GM19395 (cell line): ENCODE results near the gene COL18A1.
"Not testable (repeated sequence)": the region's sequence is repeated elsewhere in the genome, so short reads cannot be mapped to it uniquely, and the experiment has no call there.

Source experiments
- ATAC-seq: cut with Tn5 transposase; IDR thresholded peaks from one replicate; pipeline ENCODE4 v1.9.1; 2021; ENCODE audit warnings: mild to moderate bottlenecking, moderate library complexity; ENCODE audit not compliant: unreplicated experiment

The COL18A1 gene

DNA sequence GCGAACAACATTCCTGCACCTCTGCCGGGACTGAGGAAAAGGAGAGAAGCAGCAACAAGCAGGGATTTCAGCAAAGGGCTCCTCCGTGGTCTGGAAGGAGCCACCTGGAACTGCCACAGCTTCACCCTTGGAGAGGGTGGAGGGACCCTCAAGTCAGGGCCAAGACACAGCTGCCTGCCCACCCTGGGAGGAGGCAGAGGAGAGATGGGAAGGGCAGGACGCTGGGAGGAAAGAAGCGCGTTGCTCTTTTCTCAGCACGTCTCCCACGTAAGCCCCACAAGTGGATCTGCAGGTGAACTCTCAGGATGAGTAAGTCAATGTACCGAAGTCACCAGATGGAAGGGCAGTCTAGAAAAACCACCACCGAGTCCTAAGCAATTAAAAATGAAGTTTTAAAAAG, 97.6 kb downstream of the COL18A1 start:
- no peak for ATAC-seq

DNA sequence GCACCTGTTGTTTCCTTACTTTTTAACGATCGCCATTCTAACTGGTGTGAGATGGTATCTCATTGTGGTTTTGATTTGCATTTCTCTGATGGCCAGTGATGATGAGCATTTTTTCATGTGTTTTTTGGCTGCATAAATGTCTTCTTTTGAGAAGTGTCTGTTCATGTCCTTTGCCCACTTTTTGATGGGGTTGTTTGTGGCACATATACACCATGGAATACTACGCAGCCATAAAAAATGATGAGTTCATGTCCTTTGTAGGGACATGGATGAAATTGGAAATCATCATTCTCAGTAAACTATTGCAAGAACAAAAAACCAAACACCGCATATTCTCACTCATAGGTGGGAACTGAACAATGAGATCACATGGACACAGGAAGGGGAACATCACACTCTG, 98.3 kb downstream of the COL18A1 start:
- ATAC-seq = not testable (repeated sequence)

DNA sequence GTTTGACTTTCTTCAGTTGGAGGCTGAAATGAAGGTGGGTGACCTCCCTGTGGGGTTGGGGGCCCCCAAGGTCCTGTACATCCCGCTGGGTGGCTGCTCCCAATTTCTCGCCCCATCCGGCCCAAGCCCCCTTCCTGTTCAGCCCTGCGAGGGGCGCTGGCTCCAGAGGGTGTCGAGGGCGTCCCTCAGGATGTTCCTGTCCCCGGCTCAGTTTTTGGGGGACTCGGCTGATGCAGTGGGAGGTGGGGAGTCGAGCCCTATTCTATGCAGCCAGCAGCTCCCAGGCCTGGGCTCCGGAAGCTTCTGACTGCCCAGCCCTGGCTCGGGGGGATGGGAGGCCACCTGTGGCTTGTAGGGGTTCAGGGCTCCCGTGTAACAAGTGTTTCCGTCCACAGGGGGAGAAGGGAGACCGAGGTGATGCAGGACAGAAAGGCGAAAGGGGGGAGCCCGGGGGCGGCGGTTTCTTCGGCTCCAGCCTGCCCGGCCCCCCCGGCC, 99.1 kb downstream of the COL18A1 start:
- no peak for ATAC-seq

DNA sequence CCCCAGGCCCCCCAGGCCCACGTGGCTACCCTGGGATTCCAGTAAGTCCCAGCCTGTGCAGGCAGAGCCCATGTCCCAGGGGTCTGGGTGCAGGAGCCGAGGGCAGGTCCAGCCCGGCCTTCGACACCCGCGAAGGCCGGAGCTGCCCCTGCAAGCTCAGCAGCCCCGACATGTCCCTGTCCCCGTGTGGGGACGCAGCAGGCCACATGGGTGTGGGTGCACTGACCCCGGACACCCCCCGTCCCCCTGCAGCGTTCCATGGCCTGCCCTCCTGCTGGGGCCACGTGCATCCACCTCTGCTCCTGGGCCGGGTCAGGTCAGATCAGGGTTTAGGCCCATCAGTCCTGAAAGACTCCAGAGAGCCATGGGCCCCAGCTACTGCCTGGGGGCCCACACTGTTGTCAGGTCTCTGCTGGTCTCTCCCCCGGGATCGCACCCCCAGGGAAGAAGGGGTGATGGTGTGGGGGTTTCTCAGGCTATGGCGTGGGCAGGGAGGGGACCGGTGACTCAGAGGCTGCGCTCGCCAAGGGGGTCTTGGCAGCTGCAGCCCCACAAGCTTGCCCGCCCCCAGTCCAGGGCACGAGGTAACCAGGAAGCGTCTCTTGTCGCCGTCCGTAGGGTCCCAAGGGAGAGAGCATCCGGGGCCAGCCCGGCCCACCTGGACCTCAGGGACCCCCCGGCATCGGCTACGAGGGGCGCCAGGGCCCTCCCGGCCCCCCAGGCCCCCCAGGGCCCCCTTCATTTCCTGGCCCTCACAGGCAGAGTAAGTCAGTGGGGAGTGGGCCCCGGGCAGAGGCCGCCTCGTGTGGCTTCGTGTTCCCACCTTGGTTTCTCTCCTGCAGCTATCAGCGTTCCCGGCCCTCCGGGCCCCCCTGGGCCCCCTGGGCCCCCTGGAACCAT, 99.8 kb downstream of the COL18A1 start:
- ATAC-seq = no peak

GRCh38 chr21:45505416-45506021, 100.6 kb downstream of the COL18A1 start:
- no peak for ATAC-seq

DNA sequence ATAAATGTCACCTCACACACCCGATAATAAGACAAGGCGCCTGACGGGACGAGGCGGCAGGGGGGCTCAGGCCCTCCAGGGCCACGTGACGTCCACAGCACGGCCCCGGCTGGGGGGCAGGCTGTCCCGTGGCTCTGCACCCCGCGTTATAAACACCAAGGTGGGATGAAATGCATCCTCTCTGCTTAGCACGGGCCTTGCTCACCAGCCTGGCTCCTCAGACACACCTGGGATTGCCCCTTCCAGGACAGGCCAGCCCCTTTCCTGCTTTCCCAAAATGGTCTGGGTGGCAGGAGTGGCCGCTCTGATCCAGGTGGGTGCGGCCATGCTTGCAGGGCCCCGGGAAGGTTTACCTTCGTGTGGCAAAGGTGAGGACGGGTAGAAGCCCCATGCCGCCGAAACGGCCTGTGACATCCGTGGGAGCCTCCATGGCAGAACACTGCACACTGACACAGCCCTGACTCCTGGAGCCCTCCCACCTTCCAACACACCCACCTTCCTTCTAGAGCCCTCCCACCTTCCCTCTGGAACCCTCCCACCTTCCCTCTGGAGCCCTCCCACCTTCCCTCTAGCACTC, 101.4 kb downstream of the COL18A1 start:
- ATAC-seq = no peak

GRCh38 chr21:45506836-45507522, 102.0 kb downstream of the COL18A1 start:
- ATAC-seq = no peak

GRCh38 chr21:45507523-45507875, 102.5 kb downstream of the COL18A1 start:
- ATAC-seq = no peak

- ATAC-seq = no peak
Observed at GRCh38 chr21:45507888-45508508, 103.0 kb downstream of the COL18A1 start.

- no peak for ATAC-seq
Observed at GRCh38 chr21:45508607-45509565, 103.9 kb downstream of the COL18A1 start.

DNA sequence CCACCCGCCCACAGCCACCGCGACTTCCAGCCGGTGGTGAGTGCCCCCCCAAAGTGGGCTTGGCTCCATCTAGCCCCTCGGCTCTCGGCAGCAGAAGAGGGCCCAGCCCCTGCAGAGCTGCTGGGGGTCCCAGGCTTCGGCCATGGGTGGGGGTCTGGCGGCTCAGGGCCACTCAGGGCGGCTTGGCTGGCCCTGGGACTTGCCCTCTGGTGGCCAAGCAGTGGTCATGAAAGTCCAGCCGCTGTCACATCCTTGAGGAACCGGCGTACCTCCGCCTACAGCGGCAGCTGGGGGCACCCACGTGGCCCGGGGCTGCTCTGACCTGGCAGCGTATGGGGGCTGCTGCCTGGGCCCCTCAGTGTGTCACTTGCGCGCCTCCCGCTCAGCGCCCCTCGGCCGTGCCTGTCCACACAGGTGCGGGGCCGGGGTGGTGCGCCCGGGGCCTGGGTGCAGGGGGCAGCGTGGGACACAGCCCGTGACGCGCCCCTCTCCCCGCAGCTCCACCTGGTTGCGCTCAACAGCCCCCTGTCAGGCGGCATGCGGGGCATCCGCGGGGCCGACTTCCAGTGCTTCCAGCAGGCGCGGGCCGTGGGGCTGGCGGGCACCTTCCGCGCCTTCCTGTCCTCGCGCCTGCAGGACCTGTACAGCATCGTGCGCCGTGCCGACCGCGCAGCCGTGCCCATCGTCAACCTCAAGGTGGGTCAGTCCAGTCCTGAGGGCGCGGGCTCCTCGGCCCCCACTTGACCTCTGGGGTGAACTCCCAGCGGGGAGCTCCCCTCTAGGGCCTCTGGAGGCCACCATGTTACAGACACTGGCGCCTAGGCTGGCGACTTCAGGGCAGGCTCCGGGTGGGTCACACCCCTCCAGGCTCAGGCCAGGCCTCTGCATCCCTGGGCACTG, 104.9 kb downstream of the COL18A1 start:
- no peak for ATAC-seq

- ATAC-seq = no peak
Observed at GRCh38 chr21:45510466-45510955, 105.5 kb downstream of the COL18A1 start.

- no peak for ATAC-seq
Observed at GRCh38 chr21:45511007-45511406, 106.0 kb downstream of the COL18A1 start.

GRCh38 chr21:45511661-45512431, 106.9 kb downstream of the COL18A1 start:
- no peak for ATAC-seq

DNA sequence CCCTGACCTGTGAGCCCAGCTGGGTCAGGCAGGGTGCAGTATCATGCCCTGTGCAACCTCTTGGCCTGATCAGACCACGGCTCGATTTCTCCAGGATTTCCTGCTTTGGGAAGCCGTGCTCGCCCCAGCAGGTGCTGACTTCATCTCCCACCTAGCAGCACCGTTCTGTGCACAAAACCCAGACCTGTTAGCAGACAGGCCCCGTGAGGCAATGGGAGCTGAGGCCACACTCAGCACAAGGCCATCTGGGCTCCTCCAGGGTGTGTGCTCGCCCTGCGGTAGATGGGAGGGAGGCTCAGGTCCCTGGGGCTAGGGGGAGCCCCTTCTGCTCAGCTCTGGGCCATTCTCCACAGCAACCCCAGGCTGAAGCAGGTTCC, 107.6 kb downstream of the COL18A1 start:
- no peak for ATAC-seq

- no peak for ATAC-seq
Observed at GRCh38 chr21:45513003-45513717, 108.2 kb downstream of the COL18A1 start.

DNA sequence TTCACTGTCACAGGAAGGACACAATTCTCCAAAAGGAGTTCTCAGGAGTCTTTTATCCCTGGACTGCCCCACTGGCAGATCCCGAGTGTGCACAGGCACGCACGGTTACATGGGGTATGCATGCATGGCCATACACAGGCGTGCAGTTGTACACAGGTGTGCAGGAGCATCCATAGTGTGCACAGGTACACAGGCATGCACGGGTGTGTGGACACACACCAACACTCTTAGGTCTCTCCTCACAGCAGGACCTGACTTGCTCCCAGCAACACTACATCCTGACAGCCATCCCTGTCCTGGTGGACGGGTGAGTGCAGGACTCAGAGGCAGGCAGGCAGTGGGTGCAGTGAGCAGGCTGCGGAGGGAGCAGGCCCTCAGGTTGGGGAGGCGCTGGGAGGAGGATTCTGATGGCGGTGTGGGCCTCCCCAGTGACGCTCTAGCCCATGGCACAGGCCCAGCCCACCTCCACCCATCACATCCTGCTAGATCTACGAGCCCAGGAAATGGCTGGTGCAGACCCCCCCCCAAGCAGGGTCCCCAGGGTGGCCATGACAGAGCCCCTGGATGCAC, 108.9 kb downstream of the COL18A1 start:
- no peak for ATAC-seq
